ENCODE measurements around the gene SLC25A26.

Gene SLC25A26

DNA sequence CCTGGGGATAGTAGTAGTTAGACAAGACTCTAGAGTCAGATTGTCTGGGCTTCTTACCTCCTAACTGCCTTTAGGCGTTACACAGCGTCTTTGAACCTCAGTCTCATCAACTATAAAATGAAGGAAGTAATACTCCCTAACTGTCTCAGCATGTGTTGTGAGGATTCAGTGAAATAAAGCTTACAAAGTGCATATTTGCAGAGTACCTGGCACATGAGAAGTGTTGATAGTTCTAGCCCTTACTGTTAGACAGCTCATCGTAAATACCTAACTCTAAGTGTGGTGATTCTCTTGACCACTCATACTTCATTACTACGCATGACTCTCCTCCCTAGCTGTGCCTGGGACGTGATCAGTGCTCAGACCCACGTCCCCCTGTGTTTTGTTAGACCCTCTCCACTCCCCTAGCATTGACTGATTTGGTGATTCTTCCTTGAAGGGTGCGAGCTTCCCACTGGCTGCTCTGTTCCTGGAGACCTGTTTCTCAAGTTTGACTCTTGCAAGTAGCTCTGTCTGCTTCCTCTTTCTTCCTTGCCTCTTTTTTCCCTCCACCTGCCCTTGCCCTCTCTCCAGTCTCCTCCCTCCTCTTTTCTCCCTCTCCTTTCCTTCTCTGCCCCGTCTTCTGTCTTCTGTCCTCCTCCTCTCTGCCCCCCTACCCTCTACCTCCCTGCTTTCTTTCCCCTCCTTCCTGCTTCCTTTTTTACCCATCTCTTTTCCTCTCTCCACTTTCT is 124.2 kb downstream of the SLC25A26 start:
- no peak for TF ChIP-seq CTCF (IDR thresholded peaks at IDR 0.05; ENCODE audit: low read depth, low read length, missing control alignments)
- no peak overlapping the region for H3K4me3 ChIP-seq (ENCODE audit: low read depth, low read length)
- DNase-seq (ENCODE audit: low read depth): no peak

DNA sequence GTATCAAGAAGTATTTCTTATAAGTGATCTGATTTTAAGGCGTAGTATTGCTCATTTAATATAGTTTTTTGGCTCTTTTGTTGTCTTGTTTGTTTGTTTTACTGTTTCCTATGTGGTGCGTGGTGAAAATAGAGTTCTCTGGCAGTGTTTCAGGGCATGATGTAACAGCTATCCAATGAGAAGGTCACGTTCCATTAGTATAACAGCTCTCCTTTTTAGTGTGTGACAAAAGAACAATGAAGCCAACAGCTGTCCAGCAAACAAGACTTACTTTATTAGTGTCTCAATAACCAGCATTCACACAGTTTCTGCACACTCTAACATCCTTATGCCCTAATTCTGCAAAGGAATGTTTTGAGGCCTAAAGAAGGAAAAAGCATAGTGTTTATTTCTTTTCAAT is 127.9 kb downstream of the SLC25A26 start:
- TF ChIP-seq CTCF (IDR thresholded peaks at IDR 0.05; ENCODE audit: low read depth, low read length, missing control alignments): no peak
- H3K4me3 ChIP-seq (ENCODE audit: low read depth, low read length): no peak overlapping the region
- DNase-seq (ENCODE audit: low read depth): no peak

- no peak overlapping the region for H3K4me3 ChIP-seq (ENCODE audit: low read depth, low read length)
- TF ChIP-seq CTCF (IDR thresholded peaks at IDR 0.05; ENCODE audit: low read depth, low read length, missing control alignments): no peak
- DNase-seq (ENCODE audit: low read depth): no peak
These were observed 129.8 kb downstream of the SLC25A26 start for GRCh38 chr3:66350601-66351000.

- no peak for DNase-seq (ENCODE audit: low read depth)
- no peak overlapping the region for H3K4me3 ChIP-seq (ENCODE audit: low read depth, low read length)
- no peak for TF ChIP-seq CTCF (IDR thresholded peaks at IDR 0.05; ENCODE audit: low read depth, low read length, missing control alignments)
These were observed 132.2 kb downstream of the SLC25A26 start for GRCh38 chr3:66353039-66353438.

DNA sequence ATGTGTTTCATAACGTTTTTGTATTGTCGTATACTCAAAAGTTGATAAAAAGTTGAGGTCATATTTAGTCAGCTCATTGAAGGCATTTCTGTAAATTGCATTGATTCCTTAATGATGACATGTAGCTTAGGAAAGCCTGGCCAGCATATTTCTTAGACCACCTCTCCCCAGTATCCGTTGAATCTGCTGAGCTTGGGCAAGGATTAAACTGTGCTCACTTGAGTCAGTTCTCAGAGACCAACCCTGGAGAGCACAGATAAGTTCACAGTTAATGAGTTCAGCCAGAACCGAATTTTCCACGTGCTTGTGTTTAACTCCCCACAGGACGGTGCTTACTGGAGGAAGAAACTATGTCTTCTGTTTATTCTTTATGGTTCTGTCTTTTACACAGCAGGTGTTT is 132.7 kb downstream of the SLC25A26 start:
- TF ChIP-seq CTCF (IDR thresholded peaks at IDR 0.05; ENCODE audit: low read depth, low read length, missing control alignments): no peak

GRCh38 chr3:66354001-66354400 is 133.2 kb downstream of the SLC25A26 start:
- no peak overlapping the region for H3K4me3 ChIP-seq (ENCODE audit: low read depth, low read length)
- no peak for TF ChIP-seq CTCF (IDR thresholded peaks at IDR 0.05; ENCODE audit: low read depth, low read length, missing control alignments)

More for the DNA sequence above, 132.7 kb downstream of the SLC25A26 start:
- DNase-seq (ENCODE audit: low read depth): no peak
- H3K4me3 ChIP-seq (ENCODE audit: low read depth, low read length): no peak overlapping the region

DNA sequence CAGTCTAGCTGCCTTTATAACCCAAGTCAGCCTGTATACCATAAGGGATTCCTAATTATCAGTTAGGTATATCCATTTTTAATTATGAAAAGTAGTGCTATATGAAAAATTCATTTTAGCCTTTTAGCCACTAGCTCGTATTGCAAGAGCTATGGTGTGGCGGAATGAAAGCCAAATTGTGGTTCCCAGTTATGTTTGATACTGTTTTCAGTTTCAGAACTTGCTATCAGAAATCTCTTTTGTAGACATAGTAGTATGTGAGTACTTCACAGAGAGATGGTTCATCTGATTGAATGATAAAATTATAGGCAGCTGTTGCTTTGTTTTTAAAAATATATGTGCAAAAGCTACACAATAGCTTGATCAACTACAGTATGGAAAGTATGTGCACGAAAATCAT is 134.6 kb downstream of the SLC25A26 start:
- no peak overlapping the region for H3K4me3 ChIP-seq (ENCODE audit: low read depth, low read length)
- DNase-seq (ENCODE audit: low read depth): no peak
- no peak for TF ChIP-seq CTCF (IDR thresholded peaks at IDR 0.05; ENCODE audit: low read depth, low read length, missing control alignments)

More at GRCh38 chr3:66354001-66354400, 133.2 kb downstream of the SLC25A26 start:
- no peak for DNase-seq (ENCODE audit: low read depth)

All from GM12864 (cell line).